ENCODE results near the gene GP9.

DNA sequence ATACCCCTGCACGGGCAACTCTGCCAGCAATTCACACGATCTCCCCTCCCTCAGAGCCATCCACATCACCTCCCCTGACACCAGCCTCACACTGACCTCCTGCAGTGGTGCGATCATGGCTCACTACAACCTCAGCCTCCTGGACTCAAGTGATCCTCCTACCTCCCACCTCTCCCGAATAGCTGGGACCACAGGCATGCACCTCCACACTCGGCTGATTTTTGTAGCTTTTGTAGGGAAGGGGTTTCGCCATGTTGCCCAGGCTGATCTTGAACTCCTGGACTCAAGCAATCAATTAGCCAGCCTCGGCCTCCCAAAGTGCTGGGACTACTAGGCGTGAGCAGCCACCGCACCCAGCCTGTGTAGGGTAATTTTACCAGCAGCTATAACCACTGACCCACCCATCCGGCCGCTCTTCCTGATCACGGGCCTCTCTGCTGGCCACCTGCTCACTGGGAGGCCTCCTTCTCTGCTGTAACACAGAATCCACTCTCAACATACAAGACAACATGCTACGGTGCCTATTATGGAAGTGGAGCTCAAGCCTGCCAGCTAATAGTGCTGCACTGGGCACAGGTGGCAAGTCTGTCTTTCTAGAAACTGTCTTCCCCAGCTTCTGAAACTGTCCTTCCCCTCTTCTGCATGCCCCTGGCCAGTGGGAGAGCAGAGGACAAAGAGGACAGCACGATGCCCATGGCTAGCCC lies 4.6 kb downstream of the GP9 start:
- TF ChIP-seq CTCF (conservative IDR thresholded peaks at IDR 0.05) (no peak), EZH2 (IDR thresholded peaks at IDR 0.05; ENCODE audit: low read depth) (no peak)
